Heart left ventricle (tissue), 16 donors: ENCODE measurements around the gene STK24. TPM values are rescaled to one million over a fixed set of nuclear protein-coding genes. Genes with fewer than 3 reads are reported as not detected.
A peak's percentile ranks its signal among the peaks of the same experiment; 100 is the strongest.

Experiments used
- ATAC-seq, 4 donors: fragments of 200-7000 bp; cut with Tn5 transposase; one replicate each; pipeline ENCODE4 v1.9.1; 2020 to 2022; ENCODE audit warnings: moderate library complexity in 4 of 4, mild to moderate bottlenecking in 3 of 4, moderate number of reproducible peaks in 1 of 4
- DNase-seq, 5 donors: peaks; one replicate each; pipeline ENCODE4 v3.0.0-alpha.2; 2020
- H3K27ac ChIP-seq, 12 donors: fragments of 200-600 bp; sonication (generic) in 4 of 12; one replicate each; pipeline versions ENCODE4 v1.5.0 to v1.8.0; 2016 to 2022; ENCODE audit warnings: mild to moderate bottlenecking in 2 of 12
- H3K27me3 ChIP-seq, 9 donors: fragments of 200-600 bp; sonication (generic) in 2 of 9; one replicate each; pipeline versions ENCODE4 v1.5.1 to v1.8.0; 2016 to 2022; ENCODE audit warnings: mild to moderate bottlenecking in 3 of 9
- H3K36me3 ChIP-seq, 9 donors: fragments of 200-600 bp; sonication (generic) in 2 of 9; one replicate each; pipeline versions ENCODE4 v1.5.0 to v1.8.0; 2018 to 2022; ENCODE audit warnings: mild to moderate bottlenecking in 2 of 9
- H3K4me1 ChIP-seq, 12 donors: fragments of 200-600 bp; sonication (generic) in 4 of 12; one replicate each; pipeline versions ENCODE4 v1.5.0 to v1.8.0; 2016 to 2022; ENCODE audit warnings: mild to moderate bottlenecking in 3 of 12
- H3K4me3 ChIP-seq, 12 donors: fragments of 200-600 bp; sonication (generic) in 4 of 12; one replicate each; pipeline versions ENCODE4 v1.5.0 to v1.8.0; 2017 to 2022; ENCODE audit warnings: mild to moderate bottlenecking in 9 of 12, moderate library complexity in 4 of 12
- H3K9me3 ChIP-seq, 12 donors: fragments of 200-600 bp; sonication (generic) in 4 of 12; one replicate each; pipeline versions ENCODE4 v1.5.0 to v1.8.0; 2016 to 2022; ENCODE audit warnings: mild to moderate bottlenecking in 1 of 12
- CTCF ChIP-seq, 12 donors: fragments of 200-600 bp; sonication (generic) in 4 of 12; IDR thresholded peaks; one replicate each; pipeline versions ENCODE4 v1.5.0 to v1.8.0; 2018 to 2022; ENCODE audit warnings: antibody characterized with exemption in 12 of 12, mild to moderate bottlenecking in 5 of 12
- POLR2A ChIP-seq, 2 donors: fragments of 450-650 bp; IDR thresholded peaks; one replicate each; pipeline ENCODE4 v1.6.1; 2017; ENCODE audit warnings: antibody characterized with exemption in 2 of 2, mild to moderate bottlenecking in 2 of 2, moderate library complexity in 2 of 2
- WGBS, 4 donors: extraction: QIAGEN DNeasy Blood & Tissue Kit in 2 of 4; methylation state at CpG; one replicate each; pipeline versions ENCODE4 v1.1.5 to v1.1.7; 2013 to 2018; 5-methylcytosine and 5-hydroxymethylcytosine counted together
- intact Hi-C, 10 donors: fragments of 100-400 bp; cut with DNase I; formaldehyde crosslinking; loops; one replicate each; pipeline versions ENCODE4 v1.11.1 to v1.14.2; 2022
- polyA plus RNA-seq, 2 donors: library from polyadenylated mRNA; stranded (reverse); fragments of 200-250 nt; gene quantifications; one replicate each; pipeline ENCODE4 v1.2.3, GENCODE V29; 2013
- total RNA-seq, 9 donors: library from RNA; depleted of rRNA in 2 of 9; stranded (reverse); fragments of >200 nt in 2 of 9; fragmentation: NEBNext Ultra II Directional in 3 of 9; extraction: Animal tissue kit (Norgen Biotek cat#: 25700) in 3 of 9; gene quantifications; one replicate each; pipeline versions ENCODE4 v1.1.0 to v1.2.4, GENCODE V29; 2016 to 2023
- donor health status: ischemic (EF 13 %, LVEDD 7.1; RV severe dilation, severe dysfunction).
- donor health status: healthy with polysubstance abuse.
- donor health status: DM: no; HTN: yes; CAD: no.
- donor health status: DM: no; HTN: no; CAD: no.
- donor health status: ischemic (EF 25% LVEDD 6.9; RV normal size, moderate dysfunction).
- donor health status: ischemic (EF 25% LVEDD 5.7; RV mildly dilated, moderate dysfunction).
- donor health status: healthy.
- donor health status: DM: yes; HTN: yes; CAD: no.
- donor health status: ischemic (EF 35%, LVEDD 5.7; RV mildly dilated, moderate dysfunction).
- donor health status: nonischemic (EF 11% LVEDD 7.7; RV severe dilation, severe dysfunction).
- donor health status: DM: yes; HTN: yes; CAD: no.
- donor health status: PGD.
- donor health status: ischemic (EF 29% LVEDD 5.4; RV normal size, mild dysfunction).
- donor health status: nonischemic (EF 23%, LVEDD 6.1; RV moderate dilation, normal function).

The STK24 gene
- total and polyA plus RNA-seq, 11 donors = 26.6 to 82.6 (median 59.6) TPM

DNA sequence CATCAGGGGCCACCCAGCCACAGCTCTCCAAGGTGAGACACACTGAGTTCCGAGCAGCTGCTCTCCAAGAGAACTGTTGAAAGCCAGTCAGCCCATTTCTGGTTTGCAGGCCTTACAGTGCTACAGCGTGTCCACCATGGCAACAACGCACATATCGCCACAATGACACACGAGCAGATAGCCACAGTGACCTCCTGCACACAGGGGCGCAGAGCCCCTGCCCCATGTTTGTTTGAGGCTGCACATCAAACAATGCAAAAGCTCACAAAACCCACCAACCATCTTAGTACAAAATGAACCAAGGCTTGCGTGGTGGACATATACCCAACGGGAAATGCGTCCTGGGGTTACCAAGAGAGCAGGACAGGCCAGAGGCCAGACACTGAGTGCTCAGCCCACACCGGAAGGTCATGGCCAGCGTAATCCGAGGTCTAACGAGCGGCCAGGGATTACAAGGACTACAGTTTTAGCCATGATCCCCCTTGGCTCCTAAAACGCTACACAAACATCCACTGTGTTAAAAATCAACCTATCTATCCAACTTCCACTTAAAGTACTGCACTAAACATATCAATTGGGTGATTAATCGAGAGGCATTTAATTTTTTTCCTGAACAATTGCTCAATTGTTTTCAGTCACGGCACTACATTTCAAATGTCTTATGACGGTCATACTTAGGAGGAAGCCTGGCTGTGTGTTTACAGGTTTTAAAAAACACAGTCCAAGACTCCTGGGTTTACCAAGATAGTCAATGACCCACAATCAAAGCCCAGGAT, 56.0 kb downstream of the STK24 start:
- Histone ChIP-seq H3K4me1 (peaks cover 10 to 91% (median 63%) of the 10 kb centered on the region in 12 donors), H3K27me3 (no peaks in the 10 kb centered on the region), H3K36me3 (peaks cover 0 to 23% (median 5%) of the 10 kb centered on the region in 9 donors), H3K27ac (no peak overlapping the region), H3K4me3 (no peak overlapping the region), H3K9me3 (no peaks in the 10 kb centered on the region)
- intact Hi-C loops = no loop called here
- DNase-seq = no peak
- TF ChIP-seq POLR2A (IDR thresholded peaks at IDR 0.05) (no peak), CTCF (IDR thresholded peaks at IDR 0.05) (no peak)
- ATAC-seq = no peak
- WGBS, 4 donors = 88 to 93% (median 90%) methylated on average over 17 to 18 of the region's 18 CpGs

- DNase-seq (no peak), ATAC-seq (no peak)
- whole genome bisulfite sequencing, 4 donors = 46 to 65% (median 48%) methylated on average over 4 of the region's 4 CpGs
- H3K27ac ChIP-seq = no peak overlapping the region
- no peak for TF ChIP-seq CTCF (IDR thresholded peaks at IDR 0.05)
- TF ChIP-seq POLR2A (IDR thresholded peaks at IDR 0.05) = no peak
- no peaks in the 10 kb centered on the region for H3K9me3 ChIP-seq
- no peak overlapping the region for H3K4me3 ChIP-seq
- no peaks in the 10 kb centered on the region for H3K27me3 ChIP-seq
- H3K36me3 ChIP-seq = peaks cover 0 to 23% (median 5%) of the 10 kb centered on the region in 9 donors
- H3K4me1 ChIP-seq = peaks cover 7 to 89% (median 56%) of the 10 kb centered on the region in 12 donors
- intact Hi-C loops = no loop called here
Observed at GRCh38 chr13:98519976-98520375, 56.9 kb downstream of the STK24 start.

- intact Hi-C loops = no loop called here
- no peak for DNase-seq
- Histone ChIP-seq H3K27ac (peak overlapping the region in 1 of 12 donors; percentile 50), H3K27me3 (no peaks in the 10 kb centered on the region), H3K4me1 (peaks cover 0 to 83% (median 41%) of the 10 kb centered on the region in 12 donors), H3K9me3 (no peaks in the 10 kb centered on the region), H3K4me3 (no peak overlapping the region), H3K36me3 (peaks cover 0 to 23% (median 5%) of the 10 kb centered on the region in 9 donors)
- no peak for TF ChIP-seq CTCF (IDR thresholded peaks at IDR 0.05)
- no peak for TF ChIP-seq POLR2A (IDR thresholded peaks at IDR 0.05)
- WGBS, 4 donors = 89 to 92% (median 90%) methylated on average over 6 of the region's 6 CpGs
- no peak for ATAC-seq
Observed at GRCh38 chr13:98517576-98518310, 59.2 kb downstream of the STK24 start.

DNA sequence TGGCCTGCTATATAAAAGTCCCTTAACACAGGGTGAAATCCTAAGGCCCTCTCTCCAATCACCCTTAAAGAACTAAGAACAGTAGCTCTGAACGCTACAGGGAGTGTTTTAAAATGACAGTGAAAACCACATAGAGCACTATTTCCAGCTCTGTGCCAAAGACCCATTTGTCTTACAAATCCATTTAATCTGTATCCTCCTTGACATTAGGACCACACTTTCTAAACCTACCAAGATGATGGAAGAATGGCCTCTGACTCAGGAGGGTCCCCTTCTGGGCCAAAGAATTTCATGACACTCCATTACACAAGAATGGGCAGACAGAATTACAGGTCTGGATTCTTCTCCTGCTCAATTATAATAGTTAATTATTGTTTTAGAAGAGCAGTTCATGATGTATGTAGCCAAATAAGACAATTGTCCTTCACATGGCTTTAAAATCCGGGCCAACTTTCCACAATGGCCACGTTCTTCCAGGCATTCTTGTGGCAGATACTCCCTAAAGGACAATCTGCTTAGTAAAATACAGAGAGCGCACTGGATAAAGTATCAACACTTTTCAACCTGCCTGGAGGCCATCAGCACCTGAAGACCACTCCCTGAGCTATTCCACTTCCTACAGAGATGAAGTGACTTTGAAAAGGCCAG, 61.0 kb downstream of the STK24 start:
- DNase-seq (no peak), ATAC-seq (peak in 1 of 4 donors; percentile 10)
- TF ChIP-seq POLR2A (IDR thresholded peaks at IDR 0.05) = no peak
- TF ChIP-seq CTCF (IDR thresholded peaks at IDR 0.05) = no peak
- peaks cover 0 to 80% (median 29%) of the 10 kb centered on the region in 12 donors for H3K4me1 ChIP-seq
- peak overlapping the region in 2 of 12 donors; percentile 10 to 15 for H3K27ac ChIP-seq
- H3K27me3 ChIP-seq = no peaks in the 10 kb centered on the region
- H3K9me3 ChIP-seq = no peaks in the 10 kb centered on the region
- H3K4me3 ChIP-seq = no peak overlapping the region
- WGBS, 4 donors = 48 to 74% (median 59%) methylated on average over 4 of the region's 4 CpGs
- intact Hi-C loops = no loop called here
- peaks cover 0 to 23% (median 5%) of the 10 kb centered on the region in 9 donors for H3K36me3 ChIP-seq
